Astrocyte of the hippocampus (primary cell): ENCODE measurements around the gene SPNS2.
A peak's percentile ranks its signal among the peaks of the same experiment; 100 is the strongest.

Source experiments
- DNase-seq: peaks from one replicate; pipeline ENCODE4 v3.0.0; 2011; ENCODE audit warnings: low read depth, low spot score

Gene SPNS2

DNA sequence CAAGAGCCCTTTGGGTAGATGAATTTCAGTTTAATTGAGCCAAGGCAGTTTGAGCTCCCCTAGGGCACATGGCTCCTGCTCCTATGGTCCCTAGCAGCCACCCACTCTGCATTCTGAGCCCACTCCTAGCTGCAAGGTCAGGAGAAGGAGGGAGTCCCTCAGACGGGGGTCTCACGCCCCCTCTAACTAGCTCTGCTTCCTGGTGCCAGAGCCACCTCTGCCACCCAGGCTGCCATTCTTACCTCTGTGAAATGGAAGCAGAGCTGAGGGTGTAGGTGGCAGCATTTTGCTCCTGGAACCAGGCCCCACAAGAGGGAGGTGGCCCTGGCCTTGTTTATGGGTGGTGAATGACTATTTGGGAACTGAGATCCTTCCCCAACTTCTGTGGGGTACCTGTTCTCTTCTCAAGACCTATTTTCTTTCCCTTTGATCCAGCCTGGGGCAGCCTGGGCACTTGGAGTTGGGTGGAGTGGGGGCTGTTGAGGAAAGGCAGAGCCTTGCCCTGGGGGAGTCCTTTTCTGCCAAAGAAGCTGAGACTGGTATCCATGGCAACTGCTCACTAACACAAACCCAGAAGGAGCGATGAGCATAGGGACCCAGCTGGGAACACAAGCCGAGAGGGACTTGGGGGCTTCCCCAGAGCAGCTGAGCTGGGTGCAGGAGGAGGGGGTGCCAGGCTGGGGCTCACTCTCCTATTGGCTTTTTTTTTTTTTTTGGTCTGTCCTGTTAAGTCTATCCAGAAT, 4.8 kb downstream of the SPNS2 start:
- DNase-seq, result no peak

DNA sequence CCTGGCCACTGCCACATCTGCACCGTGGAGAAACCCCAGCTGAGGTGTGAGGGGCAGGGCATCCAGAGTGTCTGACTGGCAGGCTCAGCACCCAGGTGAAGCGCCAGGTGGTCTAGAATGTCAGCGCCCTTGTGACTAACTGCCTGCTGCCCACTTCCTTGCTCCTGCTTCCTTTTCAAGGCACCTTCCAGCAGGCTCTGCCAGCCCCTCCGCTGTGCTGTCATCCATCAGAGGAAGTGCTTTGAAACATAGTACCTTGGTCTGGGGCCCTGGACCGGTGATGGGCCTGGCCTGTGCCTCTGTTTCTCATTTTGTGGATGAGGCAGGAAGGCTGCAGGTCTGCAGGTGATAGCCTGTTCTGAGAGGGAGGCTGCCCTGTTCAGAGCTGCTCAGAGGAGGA, 5.5 kb downstream of the SPNS2 start:
- no peak for DNase-seq

DNA sequence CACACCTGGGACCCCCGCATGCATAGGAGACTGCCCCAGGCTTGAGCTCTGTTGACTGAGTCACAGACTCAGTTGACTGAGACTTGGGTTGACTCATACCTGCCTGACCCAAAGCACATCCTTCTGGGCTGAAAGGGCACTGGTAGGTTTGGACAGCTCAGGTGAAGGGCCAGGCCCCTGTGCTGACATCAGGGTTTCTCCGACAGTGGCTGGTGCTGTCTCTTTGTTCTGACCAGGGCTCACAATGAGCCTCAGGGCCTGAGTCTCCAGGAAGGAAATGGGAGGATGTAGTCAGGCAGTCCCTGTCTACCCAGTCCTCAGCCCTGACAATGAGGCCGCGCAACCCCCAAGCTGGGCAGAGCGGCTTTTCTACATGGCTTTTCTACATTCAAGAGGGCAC, 6.5 kb downstream of the SPNS2 start:
- no peak for DNase-seq

DNA sequence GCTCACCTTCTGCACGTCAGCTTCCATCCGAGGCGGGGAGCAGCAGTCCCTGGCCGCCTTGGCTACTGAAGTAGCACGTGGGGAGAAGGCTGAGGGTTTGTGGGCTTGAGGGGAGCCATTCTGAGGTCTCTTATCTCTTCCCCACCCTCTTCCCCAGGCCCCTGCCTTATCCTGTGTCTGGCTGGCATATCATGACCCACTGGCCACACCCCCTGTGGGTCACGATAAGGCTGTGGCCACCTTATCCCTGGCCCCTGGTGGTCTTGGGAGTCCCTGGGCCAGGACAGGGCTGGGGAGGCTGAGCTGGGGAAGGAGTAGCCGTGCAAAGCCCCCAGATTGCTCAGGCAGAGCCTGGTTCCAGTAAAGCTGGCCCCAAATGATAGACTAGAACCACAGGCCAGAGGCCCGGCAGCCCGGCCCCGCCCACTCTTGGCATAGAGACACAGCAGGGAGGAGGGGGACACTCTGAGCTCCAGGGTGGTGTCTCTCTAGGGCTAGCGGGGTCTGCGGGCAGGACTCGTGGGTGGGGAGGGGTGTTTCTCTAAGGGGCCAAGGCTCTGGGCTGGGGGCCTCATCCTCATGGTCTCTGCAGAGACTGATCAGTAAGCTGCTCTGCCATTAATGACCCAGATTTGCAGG, 7.6 kb downstream of the SPNS2 start:
- DNase-seq, result no peak

DNA sequence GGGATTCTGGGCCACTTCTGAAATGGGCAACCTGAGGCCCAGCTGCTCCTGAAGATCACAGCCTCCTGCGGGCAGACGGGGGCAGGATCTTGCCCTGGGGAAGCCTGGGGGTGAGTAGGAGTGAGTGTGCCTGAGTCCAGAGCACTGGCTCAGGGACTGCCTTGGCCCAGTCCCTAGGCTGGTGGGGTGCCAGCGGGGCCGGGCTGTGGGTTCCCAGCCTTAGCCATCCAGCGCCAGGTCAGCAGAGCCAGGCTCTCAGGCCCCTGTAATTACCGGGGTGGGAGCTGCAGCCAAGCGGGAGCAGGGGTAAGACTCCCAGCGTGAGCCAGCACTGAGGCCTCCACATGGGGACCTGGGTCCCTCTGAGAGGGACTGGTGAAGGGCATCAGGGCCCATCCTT, 8.2 kb downstream of the SPNS2 start:
- no peak for DNase-seq

DNA sequence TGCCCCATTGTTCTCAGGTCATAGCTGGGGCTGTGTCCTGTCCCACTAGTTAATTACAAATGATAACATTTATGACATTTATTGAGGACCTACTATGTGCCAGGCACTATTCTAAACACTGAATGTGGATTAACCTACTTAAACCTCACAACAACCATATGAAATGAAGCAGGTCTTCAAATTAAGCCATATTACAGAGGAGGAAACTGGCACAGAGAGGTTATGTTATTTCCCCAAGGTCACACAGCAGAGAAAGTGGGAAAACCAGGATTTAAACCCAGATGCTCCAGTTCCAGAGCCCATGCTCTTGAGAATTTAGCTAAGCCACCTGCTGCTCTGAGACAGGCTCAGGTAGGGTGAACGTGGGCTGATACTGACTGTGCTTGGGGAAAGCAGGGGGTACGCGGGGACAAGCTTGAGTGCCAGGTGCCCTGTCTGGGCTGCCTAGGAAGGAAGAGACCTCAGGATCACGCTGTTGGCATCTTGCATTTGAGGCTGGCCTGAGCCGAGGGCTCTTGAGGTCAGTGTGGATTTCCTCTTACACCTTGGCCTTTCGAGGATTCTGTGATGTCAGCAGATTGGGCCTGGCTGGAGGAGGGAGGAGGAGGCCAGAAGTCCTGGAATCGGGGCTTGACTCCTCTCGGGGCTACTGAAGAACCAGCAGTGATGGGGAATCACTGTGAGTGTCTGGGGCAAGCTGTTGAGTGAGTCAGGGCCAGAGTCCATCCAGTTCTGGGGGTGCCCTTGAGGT, 8.9 kb downstream of the SPNS2 start:
- DNase-seq, result no peak

DNA sequence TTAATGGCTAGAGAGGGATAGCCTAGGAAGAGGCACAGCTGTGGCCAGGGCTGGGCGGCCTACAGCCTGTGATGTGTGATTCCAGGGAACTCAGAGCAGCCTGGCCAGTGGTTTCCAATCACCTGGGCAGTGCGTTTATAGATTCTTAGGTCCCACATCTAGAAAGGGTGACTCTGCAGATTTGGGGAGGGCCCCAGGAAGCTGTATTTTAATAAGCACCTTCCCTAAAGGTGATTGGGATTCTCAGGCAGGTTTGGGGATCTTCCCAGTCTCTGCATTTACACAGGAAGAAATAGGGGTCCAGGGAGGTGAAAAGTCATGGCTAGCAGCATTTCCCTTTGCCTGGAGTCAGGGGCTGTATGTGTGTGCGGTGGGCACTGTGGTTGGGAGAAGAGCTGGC, 9.5 kb downstream of the SPNS2 start:
- no peak for DNase-seq

DNA sequence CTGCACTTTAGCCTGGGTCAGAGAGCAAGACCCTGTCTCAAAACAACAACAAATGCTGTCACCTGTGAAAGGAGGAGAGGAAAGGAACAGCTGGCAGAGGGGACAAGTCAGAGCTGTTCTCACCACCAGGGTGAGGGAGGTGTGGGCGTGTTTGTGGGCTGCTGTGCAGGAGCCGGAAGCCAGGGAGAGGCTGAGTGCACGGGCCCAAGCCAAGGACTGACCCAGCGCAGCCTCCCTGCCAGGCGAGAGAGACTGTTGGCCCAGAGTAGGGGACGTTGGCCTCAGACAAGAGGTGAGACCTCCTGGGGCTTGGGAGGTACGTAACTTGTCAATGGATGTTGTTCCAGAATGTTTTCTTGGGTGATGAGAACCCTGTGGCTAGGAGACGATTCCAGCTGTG, 10.7 kb downstream of the SPNS2 start:
- peak; percentile 36 for DNase-seq

DNA sequence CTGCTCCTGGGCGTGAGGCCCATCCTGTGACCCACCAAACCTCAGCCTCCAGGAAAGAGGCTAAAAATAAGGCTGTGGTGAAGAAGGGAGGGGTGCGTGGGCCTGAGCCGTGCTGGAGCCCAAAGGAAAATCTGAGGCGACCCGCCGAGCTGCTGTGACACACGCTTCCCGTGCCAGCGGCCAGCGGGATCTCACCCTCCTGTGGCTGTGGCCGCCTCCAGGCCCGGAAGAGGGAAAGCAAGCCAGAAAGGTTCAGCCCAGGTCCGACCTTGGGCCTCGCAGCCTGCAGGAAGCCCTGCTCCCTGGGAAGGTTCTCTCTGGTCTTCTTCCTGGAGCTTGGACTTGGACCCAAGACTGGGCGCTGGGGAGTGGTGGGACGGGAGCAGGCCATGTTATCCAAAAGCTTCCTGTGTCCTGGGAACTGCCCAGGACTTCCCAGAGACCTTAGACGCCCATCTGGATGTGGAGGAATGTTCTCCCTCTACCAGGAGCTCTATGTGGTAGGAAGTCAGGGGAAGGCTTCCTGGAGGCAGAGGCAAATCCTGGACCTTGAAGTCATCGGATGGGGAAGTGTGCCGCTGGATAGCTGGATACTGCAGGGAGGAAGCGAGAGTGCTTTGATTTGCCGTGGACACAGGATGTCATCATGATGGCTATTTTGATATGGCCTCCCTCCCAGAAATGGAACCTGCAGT, 11.4 kb downstream of the SPNS2 start:
- peak; percentile 46 for DNase-seq

DNA sequence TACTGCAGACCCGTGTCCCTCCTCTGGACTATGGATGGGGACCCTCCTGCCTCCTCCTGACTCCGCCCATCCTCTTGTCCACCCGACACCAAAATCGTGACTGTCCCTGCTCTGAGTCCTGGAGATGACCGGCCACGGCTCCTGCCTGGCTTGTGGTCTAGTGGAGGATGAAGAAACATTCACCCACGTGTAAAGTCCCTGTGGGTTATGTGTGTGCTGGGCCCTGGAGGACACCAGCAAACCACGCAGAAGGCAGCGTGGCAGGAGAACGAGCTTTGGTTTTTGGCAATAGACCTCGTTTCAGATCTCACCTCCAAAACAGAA, 11.9 kb downstream of the SPNS2 start:
- no peak for DNase-seq

DNA sequence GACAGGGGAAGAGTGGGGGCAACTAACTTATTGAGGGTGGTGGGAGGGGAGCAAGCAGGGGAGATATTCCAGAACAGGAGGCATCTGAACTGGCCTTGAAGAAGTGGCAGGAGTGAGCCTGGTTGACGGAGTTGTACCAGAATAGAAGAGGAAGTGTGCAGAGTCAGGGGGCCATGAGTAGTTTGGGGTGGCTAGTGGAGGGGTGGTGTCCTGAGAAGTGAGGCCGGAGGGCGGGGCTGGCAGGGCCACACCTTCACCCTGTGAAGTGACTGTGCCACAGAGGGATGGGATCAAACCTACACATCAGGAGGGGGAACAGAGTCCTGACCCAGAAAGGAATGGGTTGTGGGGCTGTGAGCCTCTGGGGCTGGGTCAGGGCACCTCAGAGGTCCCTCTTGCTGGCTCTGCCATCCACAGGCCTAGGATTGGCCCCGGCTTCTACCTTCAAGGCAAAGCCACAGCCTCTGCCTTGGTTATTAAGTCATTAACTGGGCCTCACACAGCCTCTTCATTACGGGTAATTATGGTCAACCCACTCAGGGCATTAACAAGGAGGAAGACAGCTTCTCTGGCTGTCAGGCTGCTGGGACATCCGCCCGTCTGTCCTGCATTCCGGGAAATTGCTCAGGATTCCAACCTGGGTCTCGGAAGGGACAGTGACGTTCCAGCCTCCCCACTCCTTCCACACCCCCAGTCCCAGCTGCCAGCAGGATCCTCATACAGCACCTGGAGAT, 12.7 kb downstream of the SPNS2 start:
- no peak for DNase-seq

DNA sequence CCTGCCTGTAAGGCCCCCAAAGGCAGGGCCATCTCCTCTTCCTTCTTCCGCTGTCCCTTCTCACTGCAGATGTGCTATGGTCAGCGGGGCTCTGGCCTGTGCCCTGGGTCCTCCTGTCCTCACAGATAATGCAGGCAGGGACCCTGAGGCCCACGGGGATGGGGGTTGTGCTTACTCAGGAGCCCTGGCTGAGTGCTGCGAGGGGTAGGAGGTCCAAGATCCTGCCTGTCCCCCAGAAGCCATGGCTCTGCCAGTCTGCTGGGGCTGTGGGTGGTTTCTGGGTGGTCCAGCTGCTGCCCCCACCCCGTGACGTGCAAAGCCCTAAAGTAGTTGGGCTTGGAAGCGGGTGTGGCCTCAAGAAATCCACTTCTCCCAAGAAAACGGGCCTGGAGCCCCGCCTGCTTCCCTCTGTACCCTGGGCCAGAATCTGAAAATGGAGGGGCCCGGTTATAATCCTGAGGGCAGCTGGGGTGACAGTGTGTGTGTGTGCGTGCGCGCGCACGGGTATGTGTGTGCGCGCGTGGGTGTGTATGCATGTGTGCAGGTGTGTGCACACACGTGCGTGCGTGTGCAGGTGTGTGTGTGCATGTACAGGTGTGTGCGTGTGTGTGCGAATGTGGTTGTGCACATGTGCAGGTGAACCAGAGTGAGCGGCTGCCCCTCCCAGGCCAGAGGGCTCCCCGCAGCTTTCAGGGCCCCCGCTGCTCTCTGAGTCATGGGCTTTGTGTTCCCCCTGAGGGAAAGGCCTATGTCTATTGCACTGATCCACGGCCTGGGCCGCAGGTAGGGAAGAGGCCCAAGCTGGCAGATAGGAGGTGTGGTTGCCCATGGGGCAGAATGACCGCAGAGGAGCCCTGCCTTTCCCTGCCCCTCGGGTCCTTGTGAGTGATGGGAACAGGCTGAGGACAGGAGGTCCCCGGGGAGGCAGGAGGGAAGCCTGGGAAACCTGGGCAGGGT, 13.8 kb downstream of the SPNS2 start:
- DNase-seq, result no peak

DNA sequence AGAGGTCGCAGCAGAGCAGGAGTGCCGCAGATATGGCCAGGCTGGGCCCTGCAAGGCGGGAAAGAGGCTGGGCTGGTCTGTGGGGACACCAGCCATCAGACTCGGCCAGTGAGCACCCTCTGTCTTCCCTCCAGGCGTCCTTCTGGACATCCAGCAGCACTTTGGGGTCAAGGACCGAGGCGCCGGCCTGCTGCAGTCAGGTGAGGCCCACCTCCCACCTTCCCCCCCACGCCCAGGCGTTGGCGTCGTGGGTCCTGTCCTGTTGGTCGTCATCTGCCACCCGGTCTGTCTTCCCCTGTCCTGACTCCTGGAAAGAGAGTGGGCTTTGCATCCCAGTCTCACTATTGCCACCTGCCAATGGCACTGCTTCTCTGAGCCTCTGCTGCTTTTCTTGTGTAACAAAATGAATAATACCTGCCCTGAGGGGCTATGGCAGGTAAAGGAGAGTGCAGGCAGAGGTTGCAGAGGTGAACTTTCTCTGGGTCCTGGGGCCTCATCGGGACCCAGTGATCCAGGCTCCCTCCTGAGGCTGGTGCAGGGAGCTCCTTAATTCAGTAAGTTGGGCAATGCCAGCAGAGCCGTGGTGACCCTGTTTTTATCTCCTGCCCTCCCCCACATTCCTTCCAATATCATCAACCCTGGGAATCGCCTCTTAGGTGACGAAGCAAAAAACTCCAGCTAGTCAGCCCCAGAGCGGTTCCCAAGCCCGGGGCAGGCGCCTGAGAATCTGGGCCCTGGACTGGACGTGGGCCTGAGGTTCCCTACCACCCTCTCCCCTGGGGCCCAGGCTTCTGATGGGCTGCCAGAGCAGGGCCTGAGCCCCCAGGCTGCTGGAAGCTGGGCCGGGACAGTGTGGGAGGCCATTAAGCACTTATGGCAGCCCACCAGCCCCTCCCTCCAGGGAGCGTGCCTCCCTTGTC, 14.7 kb downstream of the SPNS2 start:
- no peak for DNase-seq

DNA sequence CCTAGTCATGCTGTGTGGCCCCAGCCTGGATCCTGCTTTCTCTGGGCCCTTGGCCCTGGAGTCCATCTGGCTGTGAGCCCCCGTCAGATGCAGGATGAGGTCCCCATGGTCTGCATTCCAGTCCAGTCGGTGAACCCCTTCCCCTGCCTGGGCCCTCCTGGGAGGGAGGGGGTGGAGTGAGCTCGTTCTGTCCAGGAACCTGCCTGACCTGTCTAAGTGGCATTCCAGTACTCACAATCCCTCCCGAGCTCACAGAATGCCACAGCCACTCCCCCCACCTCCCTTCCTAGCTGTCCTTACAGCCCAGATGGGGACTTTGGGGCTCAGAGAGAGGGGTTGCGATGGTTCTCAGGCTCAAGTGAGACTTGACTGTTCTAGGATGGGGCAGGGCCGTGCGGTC, 15.5 kb downstream of the SPNS2 start:
- DNase-seq, result no peak

DNA sequence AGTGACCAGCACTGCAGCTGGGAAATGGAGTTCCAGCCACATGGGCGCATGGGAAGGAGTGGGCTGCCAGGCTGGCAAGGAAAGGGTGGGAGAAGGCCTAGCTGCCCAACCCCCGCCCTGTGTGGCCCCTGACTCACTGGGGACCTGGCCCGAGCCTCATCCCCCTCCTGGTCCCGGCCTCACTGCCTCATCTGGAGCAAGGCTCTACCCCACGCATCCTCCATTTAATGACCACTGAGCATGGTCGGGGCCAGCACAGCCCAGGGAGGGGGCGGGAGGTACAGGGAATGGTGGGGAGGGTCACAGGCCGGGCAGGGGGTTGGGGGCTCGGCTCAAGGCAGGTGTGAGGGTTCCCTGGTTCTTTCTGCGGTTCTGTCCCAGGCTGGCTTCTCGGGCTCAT, 16.1 kb downstream of the SPNS2 start:
- no peak for DNase-seq

DNA sequence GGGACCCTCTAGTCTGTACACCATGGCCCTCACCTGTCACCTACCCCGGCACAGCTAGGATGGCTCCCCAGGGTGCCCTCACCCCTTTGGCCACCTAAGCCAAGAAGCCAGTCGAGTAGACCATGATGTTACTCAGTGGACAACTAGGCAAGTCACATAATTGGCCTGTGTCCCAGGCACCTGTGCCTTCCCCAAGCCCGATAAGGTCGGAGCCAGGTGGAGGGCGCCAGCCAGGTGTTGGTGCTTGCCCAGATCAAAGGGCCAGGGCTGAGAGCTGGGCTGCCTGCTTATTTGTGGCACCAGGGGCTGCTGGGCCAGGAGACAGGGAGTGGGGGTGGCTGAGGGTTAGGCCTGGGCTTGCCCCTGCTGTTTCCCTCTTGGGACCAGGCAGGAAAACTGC, 16.8 kb downstream of the SPNS2 start:
- DNase-seq, result no peak

DNA sequence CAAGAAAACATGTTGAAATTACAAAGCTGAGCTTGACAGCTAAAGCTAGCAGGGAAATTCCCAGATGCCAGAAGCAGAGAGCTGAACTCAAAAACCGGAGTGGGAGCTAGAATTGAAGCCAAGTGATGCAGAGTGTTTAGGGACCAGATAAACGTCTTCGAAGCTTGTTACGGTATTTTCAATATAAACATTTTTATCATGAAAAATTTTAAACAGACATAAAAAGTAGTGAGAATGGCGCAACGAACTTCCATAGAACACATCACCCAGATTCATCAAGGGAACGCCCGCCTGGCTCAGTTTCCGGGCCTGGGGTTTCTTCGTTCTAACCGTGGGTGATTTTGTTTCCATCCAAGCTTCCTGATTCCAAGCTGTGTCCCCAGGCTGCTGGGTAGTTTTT, 18.1 kb downstream of the SPNS2 start:
- no peak for DNase-seq

DNA sequence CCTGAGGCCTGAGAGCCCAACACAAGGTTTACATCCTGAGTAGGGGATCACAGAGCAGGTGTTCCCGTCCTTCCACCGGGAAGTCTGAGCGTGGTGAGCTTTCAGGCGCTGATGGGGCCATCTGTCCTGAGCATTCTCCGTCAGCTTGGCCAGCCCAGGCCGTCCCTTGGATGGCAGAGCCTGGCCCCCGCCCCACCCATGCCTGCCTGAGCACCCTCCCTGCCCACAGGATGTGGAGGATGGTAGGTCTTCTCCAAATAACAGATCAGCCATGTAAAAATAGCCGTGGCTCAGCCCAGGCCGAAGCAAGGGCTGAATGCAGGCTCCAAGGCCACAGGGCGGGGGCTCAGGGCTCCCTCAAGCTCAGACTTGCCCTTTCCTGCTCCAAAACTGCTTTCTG, 20.2 kb downstream of the SPNS2 start:
- DNase-seq, result no peak

DNA sequence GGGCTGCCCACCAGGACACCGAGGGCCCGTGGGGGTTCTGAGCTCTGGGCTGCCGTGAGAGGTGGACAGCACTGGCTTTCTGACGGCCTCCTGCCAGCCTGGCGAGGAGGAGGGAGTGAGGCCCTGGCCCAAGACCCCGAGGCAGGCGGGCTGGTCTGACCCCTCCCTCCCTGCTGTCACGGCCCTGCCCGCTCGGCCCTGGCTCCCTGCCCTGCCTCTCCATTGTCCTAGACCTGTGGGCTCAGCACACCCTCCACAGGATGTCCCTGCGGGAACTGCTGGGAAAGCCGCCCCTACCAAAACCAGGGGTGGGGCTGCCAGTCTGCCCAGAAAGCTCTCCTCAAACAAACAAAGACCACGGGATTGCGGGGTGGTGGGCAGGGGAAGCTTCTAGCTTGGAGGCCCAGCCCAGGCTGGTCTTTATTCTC, 20.7 kb downstream of the SPNS2 start:
- DNase-seq, result peak; percentile 51
